HG03064 (cell line): ENCODE data around the gene MYO5B.
A peak's percentile ranks its signal among the peaks of the same experiment; 100 is the strongest.
"Not testable (repeated sequence)": the region's sequence is repeated elsewhere in the genome, so short reads cannot be mapped to it uniquely, and the experiment has no call there.

ENCODE experiments used
- ATAC-seq: cut with Tn5 transposase; IDR thresholded peaks from one replicate; pipeline ENCODE4 v1.9.1; 2021; ENCODE audit warnings: low read depth; ENCODE audit not compliant: unreplicated experiment

The MYO5B gene

DNA sequence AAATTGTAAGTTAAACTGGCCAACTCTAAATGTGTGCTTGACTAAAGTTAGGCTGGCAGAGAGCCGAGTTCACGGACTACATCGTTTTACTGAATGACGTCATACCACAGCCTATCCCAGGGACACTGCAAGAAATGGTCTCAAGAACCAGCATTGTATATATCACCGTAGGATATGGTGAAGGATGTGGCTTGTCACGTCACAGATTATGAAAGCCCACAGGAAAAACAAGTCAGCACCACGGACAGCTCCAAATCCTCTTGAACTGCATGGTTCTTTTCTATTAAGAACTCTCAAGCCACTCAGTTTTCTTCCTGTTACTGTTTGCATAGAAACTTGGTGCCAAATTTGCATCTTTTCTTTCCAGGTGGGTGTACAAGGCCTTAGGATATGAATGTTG lies 296.5 kb downstream of the MYO5B start:
- no peak for ATAC-seq

DNA sequence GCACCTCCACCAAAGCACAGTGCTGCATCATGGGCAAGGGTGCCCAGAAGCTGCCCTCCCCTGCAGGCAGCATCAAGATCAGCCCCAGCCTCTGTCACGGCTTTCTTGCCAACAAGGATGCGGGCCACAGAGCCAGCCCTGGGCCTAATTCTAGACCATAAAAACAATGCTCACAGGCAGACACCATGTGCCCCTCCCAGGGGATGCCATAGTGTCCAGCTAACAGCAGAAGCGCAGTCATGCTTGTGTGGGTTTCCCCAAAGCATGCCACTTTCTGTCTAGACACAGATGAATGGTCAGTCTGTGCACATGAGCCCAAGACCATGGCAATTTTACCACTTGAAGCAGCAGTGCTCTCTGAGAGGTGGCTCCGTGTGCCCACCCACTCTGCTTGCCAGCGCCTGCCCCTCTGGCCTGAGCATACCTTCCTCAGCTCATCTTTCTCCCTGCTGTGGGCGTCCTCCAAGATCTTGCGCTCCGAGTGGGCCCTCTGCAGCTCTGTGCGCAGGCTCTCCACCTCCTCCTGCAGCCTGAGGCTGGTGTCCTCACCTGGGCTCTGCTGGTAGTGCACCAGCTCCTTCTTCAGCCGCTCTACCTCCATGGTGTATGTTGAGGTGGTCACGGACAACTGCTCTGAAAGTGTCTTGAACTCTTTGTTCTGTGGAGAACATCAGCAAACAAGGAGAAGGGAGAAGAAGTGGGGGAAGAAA lies 300.3 kb downstream of the MYO5B start:
- ATAC-seq, result no peak

DNA sequence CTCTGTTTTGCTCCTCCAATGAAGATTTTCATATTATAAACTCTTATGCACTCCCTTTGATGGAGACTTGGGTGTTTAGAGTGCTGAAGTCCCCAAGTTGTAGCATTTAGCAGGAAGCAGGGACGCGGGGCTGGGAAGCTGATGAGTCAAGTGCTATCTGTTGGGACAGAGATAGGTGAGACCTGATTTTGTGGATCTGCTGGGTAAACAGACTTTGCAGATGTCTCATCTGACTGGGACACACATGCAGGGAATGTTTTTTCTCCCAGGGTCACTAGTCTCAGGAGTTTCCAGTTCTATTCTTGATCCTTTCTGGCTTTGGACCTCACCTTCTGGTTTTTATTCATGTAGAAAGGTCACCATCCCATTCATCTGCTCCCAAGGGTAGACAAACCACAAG lies 301.9 kb downstream of the MYO5B start:
- ATAC-seq, result no peak

- ATAC-seq, result no peak
These were observed 302.6 kb downstream of the MYO5B start for GRCh38 chr18:49892148-49892924.

DNA sequence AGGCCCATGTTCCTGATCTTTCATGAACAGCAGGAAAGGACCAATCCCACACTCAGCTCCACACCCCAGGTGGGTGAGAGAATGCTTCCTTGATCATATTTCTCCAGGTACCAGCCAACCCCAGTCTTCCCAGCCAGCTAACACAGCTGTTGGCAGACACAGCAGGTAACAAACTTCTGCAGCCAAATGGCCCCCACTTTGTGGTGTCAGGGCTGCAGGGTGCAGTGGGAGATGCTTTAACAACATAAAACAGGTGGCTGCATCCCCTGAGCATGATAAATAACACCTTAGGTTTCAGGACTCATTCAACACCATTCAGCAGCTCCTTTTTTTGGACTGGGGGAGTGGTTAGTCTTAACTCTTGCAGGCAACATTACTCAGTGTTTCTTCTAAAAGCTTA lies 304.9 kb downstream of the MYO5B start:
- no peak for ATAC-seq

DNA sequence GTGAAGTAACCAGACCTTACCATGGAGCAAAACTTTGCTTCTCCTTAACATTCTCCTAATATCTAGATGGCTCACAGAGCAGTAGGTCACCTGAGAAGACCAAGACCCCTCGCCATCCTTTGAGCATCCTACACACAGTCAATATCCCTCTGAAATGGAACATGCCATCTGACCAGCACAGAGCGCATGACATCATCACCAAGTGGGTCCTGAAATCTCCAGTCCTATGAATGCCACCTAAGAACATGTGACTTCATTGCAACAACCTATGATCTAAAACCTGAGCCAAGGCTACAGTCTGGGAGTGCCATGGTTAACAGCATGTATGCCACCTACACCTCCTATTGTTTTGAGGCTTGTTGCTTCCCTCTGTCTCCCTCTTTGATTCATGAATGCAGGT lies 305.4 kb downstream of the MYO5B start:
- not testable (repeated sequence) for ATAC-seq

GRCh38 chr18:49886891-49887764 lies 307.8 kb downstream of the MYO5B start:
- ATAC-seq, result no peak

DNA sequence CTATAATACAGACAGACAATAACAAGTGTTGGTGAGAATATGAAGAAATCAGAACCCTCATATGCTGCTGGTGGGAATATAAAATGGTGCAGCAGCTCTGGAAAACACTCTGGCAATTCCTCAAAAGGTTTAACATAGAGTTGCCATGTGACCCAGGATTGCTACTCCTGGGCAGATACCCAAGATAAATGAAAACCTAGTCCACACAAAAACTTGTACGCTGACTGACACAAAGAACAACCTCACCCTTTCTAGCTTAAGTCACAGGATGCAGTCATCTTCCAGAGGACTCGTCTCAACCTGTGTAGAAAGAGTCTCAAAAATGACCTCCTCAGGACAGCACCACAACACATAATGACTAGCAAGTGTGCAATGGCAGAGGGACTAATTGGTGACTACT lies 310.0 kb downstream of the MYO5B start:
- ATAC-seq, result no peak

DNA sequence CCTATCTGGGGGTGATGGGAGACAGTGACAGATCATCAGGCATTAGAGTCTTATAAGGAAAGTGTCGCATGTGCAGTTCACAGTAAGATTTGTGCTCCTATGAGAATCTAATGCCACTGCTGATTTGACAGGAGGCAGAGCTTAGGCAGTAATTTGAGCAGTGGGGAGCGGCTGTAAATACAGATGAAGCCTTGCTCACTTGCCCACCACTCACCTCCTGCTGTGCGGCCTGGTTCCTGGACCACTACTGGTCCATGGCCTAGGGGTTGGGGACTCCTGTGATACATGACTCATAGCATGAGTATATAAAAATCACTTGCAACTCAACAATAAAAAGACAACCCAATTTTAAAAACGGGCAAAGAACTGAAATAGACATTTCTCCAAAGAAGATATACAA lies 310.5 kb downstream of the MYO5B start:
- ATAC-seq, result no peak

- no peak for ATAC-seq
These were observed 314.3 kb downstream of the MYO5B start for GRCh38 chr18:49880661-49881060.

- no peak for ATAC-seq
These were observed 315.7 kb downstream of the MYO5B start for GRCh38 chr18:49879271-49879580.

GRCh38 chr18:49878567-49879270 lies 316.2 kb downstream of the MYO5B start:
- ATAC-seq, result no peak

GRCh38 chr18:49878015-49878414 lies 316.9 kb downstream of the MYO5B start:
- no peak for ATAC-seq

- ATAC-seq, result no peak
These were observed 318.4 kb downstream of the MYO5B start for GRCh38 chr18:49876536-49876935.

GRCh38 chr18:49875783-49876182 lies 319.2 kb downstream of the MYO5B start:
- ATAC-seq, result no peak

DNA sequence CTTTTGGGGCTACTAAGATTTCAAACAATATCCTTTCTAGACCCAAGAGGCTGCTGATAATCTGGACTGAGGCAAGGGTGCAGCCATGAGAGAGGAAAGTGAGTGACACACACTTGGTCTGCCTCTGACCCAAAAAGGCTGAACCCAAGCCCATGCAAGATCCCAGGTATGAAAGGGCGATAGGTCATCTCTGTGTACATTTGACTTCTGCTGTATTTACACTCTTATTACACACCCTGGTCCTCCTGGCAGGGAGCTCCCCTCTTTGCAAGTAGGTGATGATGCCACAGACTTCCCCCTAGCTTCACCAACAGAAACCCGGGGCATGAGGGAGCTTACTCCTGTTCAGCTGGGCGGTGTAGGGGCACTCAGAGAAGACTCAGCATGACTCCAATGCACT lies 319.8 kb downstream of the MYO5B start:
- no peak for ATAC-seq

DNA sequence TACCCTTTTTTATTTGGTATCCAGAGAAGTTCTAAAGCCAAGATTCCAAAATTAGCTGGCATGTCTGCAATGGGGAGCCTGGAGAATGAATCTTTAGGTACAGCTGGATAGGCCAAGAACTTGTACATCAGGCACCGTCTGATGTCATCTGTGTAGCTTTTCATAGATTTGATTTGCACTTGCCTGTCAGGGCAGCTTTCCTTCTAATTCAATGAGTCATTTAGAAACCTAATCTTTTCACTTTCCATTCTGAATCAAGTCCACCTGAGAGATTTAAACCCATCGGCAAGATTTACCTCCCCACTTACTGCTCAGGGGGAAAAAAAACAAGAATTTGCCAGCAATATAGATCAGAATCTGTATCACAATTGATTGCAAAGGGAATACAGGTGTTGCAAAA lies 320.7 kb downstream of the MYO5B start:
- peak; percentile 65 for ATAC-seq

- ATAC-seq, result no peak
These were observed 325.6 kb downstream of the MYO5B start for GRCh38 chr18:49869354-49869753.

GRCh38 chr18:49866680-49867079 lies 328.3 kb downstream of the MYO5B start:
- no peak for ATAC-seq

- ATAC-seq, result no peak
These were observed 329.5 kb downstream of the MYO5B start for GRCh38 chr18:49865401-49865800.
